ENCODE data around the gene LYPD4.
A peak's percentile ranks its signal among the peaks of the same experiment; 100 is the strongest.
"Not testable (repeated sequence)": the region's sequence is repeated elsewhere in the genome, so short reads cannot be mapped to it uniquely, and the experiment has no call there.

Gene LYPD4

DNA sequence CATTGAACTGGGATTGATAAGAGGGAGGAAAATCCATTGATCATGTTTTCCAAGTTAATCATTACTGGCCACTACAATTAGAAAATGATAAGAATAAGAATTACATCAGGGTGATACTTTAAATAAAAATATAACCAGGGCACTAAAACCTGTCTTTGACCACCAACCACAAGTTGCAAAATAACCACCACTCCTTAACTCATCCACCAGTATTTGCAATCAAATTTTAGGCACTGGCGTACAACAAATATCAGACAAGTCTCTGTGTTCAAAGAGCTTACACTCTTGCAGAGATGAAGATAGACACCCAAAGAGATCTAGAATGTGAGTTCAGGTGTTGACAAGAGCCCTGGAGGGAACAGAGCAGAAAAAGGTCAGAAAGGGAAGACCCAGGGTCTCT lies 47.6 kb downstream of the LYPD4 start:
- TF ChIP-seq, protein P1, sequence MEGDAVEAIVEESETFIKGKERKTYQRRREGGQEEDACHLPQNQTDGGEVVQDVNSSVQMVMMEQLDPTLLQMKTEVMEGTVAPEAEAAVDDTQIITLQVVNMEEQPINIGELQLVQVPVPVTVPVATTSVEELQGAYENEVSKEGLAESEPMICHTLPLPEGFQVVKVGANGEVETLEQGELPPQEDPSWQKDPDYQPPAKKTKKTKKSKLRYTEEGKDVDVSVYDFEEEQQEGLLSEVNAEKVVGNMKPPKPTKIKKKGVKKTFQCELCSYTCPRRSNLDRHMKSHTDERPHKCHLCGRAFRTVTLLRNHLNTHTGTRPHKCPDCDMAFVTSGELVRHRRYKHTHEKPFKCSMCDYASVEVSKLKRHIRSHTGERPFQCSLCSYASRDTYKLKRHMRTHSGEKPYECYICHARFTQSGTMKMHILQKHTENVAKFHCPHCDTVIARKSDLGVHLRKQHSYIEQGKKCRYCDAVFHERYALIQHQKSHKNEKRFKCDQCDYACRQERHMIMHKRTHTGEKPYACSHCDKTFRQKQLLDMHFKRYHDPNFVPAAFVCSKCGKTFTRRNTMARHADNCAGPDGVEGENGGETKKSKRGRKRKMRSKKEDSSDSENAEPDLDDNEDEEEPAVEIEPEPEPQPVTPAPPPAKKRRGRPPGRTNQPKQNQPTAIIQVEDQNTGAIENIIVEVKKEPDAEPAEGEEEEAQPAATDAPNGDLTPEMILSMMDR (conservative IDR thresholded peaks at IDR 0.05), result no peak
- TF ChIP-seq ZFX (IDR thresholded peaks at IDR 0.05), result no peak
- no peak overlapping the region for H3K27ac ChIP-seq

GRCh38 chr19:41796362-41796761 lies 48.1 kb downstream of the LYPD4 start, which contains the start of gene CEACAM3:
CEACAM3 (plus strand) TSS chr19:41796587; CDS start chr19:41796678, 91 bp downstream.
- TF ChIP-seq, protein P1 (conservative IDR thresholded peaks at IDR 0.05), result no peak
- no peak for TF ChIP-seq ZFX (IDR thresholded peaks at IDR 0.05)

DNA sequence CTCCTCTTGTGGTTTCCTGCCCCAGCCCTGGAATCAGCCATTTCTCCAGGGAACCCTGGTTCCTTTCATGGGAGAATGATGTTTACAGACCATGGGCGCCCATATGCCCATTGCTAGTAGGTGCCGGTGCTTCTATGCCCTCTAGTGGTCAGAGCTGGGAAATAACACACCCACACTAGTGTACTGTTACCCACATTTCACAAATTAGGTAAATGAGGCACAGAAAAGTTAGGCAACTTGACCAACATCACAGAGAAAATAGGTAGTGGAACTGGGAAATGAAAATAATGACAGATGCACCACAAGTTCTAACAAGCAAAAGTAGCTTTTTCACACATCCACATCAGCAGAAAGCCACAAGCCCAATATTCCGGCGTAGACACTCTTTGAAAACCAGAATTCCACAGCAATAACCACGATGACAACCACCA lies 49.4 kb downstream of the LYPD4 start:
- no peak overlapping the region for H3K27ac ChIP-seq
- TF ChIP-seq ZFX (IDR thresholded peaks at IDR 0.05), result no peak
- TF ChIP-seq, protein P1 (conservative IDR thresholded peaks at IDR 0.05), result peak; percentile 85

More at GRCh38 chr19:41796362-41796761, 48.1 kb downstream of the LYPD4 start, which contains the start of gene CEACAM3:
- no peak within 1 kb of the TSS for H3K27ac ChIP-seq

- TF ChIP-seq ZFX (IDR thresholded peaks at IDR 0.05), result no peak
- TF ChIP-seq, protein P1 (conservative IDR thresholded peaks at IDR 0.05), result peak; percentile 53
- no peak overlapping the region for H3K27ac ChIP-seq
Measured at GRCh38 chr19:41793414-41793727, 51.1 kb downstream of the LYPD4 start.

DNA sequence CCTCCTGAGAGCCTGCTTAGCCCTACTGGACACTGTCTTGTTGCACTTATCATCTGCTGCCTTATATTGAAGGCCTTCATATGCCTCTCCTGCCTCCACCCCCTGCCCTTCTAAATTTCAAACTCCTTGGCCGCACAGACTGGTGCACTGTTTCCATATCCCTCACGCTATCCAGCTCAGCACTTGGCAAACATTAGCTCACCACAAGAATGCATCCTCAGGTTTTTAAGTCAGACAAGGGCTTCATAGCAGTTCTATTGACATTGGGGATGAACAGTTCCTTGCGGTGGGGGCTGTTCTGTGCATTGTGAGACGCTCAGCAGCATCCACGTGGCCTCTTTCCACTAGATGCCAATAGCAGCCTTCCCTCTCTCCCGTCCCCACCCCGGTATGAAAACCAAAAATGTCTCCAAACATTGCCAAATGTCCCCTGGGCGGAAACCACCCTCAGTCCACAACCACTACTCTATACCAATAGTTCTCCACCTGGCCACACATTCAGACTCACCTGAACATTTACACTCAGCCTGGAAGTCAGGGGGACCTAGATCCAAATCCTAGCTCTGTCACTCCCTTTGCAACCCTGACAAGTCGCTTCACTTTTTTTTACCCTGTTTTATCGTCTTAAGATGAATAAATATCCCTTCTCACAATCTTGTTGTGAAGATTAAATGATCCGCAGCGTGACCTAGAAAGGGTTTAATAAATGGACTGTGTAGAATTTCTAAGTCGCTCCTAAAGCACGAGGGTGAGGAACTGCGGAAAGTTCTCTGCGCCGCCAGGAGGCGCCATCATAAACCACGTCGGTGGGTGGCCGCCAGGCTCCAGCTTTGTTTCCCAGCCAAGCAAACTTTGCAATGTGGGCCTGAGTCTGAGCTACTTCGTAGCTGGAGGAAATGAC lies 51.7 kb downstream of the LYPD4 start:
- no peak overlapping the region for H3K27ac ChIP-seq
- TF ChIP-seq, protein P1 (conservative IDR thresholded peaks at IDR 0.05), result peak; percentile 79
- no peak for TF ChIP-seq ZFX (IDR thresholded peaks at IDR 0.05)

DNA sequence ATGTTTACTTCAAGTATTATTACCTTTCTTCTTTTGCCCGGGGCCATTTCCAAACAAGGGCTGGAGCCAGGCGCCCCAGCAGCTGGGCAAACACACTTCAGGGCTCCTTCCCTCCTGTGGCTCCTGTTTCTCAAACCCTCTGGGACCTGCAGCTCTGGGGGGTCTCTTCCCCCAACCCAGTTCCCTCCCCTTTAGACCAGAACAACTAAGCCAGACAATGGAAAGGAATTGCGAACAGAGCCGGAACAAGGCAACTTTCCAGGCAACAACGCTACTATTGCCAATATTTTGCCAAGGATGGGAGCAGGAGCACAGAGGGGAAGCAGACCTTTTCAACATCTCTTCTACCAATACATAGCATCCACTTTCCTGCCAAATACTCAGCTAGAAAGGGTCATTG lies 55.4 kb downstream of the LYPD4 start:
- not testable (repeated sequence) for H3K27ac ChIP-seq

GRCh38 chr19:41788518-41788917 lies 56.0 kb downstream of the LYPD4 start:
- H3K27ac ChIP-seq, result not testable (repeated sequence)
